Type B pancreatic cell (in vitro differentiated cells): ENCODE results near the gene MS4A15. TPM values are rescaled to one million over a fixed set of nuclear protein-coding genes. Genes with fewer than 3 reads are reported as not detected.

Source experiments
- DNase-seq: peaks from one replicate; pipeline ENCODE4 v3.0.0; 2021; ENCODE audit warnings: mixed read lengths; ENCODE audit not compliant: unreplicated experiment; ENCODE audit errors: extremely low spot score
- H3K27ac Mint-ChIP-seq: 2 replicates; pipeline ENCODE4 v1.8.0; 2021; ENCODE audit warnings: mild to moderate bottlenecking, mixed read lengths
- H3K27me3 Mint-ChIP-seq: 2 replicates; pipeline ENCODE4 v1.8.0; 2021; ENCODE audit warnings: mixed read lengths
- H3K36me3 Mint-ChIP-seq: 2 replicates; pipeline ENCODE4 v1.8.0; 2021; ENCODE audit warnings: mixed read lengths
- H3K4me1 Mint-ChIP-seq: one replicate; pipeline ENCODE4 v1.8.0; 2021; ENCODE audit warnings: mixed read lengths; ENCODE audit not compliant: unreplicated experiment
- H3K4me3 Mint-ChIP-seq: 2 replicates; pipeline ENCODE4 v1.8.0; 2021; ENCODE audit warnings: mild to moderate bottlenecking, mixed read lengths
- H3K9me3 Mint-ChIP-seq: 2 replicates; pipeline ENCODE4 v1.8.0; 2021; ENCODE audit warnings: mixed read lengths
- total RNA-seq: library from RNA; stranded (reverse); gene quantifications from 2 replicates; pipeline ENCODE4 v1.2.1, GENCODE V29; 2021; ENCODE audit warnings: low replicate concordance
- TF ChIP-seq, protein P1 (sequence below): fragments of 200-600 bp; sonication (generic); conservative IDR thresholded peaks from 2 replicates; pipeline ENCODE4 v1.5.0; 2021; ENCODE audit warnings: antibody characterized with exemption, mild to moderate bottlenecking

Gene MS4A15
- total RNA-seq, 1 donor from 2014 or later = 0.27 TPM

DNA sequence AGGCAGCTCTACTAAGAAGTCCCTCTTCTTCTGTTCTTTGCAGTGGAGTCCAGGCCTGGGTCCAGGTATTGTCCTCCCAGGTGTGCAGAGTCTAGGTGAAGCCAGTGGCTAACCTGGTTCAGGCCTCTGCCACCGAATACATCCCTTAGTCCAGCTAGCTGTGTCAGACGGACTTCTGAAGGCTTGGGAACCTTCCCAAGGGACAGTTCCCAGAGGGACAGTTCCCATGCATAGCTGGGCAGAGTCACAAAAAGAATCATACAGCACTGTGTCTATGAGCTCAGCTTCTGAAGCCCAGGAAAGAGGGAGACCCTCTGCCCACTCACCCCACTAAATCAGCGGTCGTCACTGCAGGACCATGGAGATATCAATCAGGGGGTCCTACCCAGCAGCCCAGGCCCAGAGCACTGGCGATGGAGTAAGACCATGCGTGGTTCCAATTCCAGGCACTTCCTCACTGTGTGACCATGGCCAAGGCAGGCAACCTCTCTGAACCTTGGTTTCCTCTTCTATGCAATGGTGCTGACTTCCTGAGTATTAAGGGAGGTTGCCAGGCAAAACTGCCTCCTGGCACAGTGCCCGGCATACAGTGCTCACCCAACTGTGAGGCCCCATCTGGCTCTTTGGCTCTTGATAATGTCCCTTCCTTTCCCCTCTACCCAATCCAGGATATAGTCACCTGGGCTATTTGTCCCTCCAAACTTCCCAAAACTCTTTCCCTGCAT, 31.9 kb downstream of the MS4A15 start:
- no peaks in the 10 kb centered on the region for H3K9me3 Mint-ChIP-seq
- no peak overlapping the region for H3K4me3 Mint-ChIP-seq
- peaks cover 16% of the 10 kb centered on the region for H3K4me1 Mint-ChIP-seq
- no peak for DNase-seq
- no peaks in the 10 kb centered on the region for H3K36me3 Mint-ChIP-seq
- no peak overlapping the region for H3K27ac Mint-ChIP-seq
- TF ChIP-seq, protein P1, sequence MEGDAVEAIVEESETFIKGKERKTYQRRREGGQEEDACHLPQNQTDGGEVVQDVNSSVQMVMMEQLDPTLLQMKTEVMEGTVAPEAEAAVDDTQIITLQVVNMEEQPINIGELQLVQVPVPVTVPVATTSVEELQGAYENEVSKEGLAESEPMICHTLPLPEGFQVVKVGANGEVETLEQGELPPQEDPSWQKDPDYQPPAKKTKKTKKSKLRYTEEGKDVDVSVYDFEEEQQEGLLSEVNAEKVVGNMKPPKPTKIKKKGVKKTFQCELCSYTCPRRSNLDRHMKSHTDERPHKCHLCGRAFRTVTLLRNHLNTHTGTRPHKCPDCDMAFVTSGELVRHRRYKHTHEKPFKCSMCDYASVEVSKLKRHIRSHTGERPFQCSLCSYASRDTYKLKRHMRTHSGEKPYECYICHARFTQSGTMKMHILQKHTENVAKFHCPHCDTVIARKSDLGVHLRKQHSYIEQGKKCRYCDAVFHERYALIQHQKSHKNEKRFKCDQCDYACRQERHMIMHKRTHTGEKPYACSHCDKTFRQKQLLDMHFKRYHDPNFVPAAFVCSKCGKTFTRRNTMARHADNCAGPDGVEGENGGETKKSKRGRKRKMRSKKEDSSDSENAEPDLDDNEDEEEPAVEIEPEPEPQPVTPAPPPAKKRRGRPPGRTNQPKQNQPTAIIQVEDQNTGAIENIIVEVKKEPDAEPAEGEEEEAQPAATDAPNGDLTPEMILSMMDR = no peak
- H3K27me3 Mint-ChIP-seq = peaks cover 21% of the 10 kb centered on the region

DNA sequence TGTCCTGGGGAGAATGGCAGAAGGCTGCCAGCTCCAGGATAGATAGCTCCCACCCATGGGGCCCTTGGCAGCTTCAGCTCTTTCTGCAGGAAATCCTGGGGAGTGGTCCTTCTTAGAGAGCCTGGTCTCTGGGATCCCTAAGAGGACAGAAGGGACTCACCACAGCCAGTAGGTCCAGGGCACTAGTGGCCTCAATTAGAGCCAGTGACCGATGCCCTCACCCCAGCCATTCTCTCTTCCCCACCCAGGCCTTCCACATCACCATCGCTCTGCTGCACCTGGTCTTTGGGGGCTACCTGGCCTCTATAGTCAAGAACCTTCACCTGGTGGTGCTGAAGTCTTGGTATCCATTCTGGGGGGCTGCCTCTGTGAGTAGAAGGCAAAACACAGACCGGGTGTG, 34.1 kb downstream of the MS4A15 start:
- Mint-ChIP-seq H3K27ac (no peak overlapping the region), H3K36me3 (no peaks in the 10 kb centered on the region), H3K4me1 (peaks cover 9% of the 10 kb centered on the region), H3K27me3 (peaks cover 21% of the 10 kb centered on the region), H3K4me3 (no peak overlapping the region), H3K9me3 (no peaks in the 10 kb centered on the region)
- TF ChIP-seq, protein P1 = no peak
- DNase-seq = no peak

DNA sequence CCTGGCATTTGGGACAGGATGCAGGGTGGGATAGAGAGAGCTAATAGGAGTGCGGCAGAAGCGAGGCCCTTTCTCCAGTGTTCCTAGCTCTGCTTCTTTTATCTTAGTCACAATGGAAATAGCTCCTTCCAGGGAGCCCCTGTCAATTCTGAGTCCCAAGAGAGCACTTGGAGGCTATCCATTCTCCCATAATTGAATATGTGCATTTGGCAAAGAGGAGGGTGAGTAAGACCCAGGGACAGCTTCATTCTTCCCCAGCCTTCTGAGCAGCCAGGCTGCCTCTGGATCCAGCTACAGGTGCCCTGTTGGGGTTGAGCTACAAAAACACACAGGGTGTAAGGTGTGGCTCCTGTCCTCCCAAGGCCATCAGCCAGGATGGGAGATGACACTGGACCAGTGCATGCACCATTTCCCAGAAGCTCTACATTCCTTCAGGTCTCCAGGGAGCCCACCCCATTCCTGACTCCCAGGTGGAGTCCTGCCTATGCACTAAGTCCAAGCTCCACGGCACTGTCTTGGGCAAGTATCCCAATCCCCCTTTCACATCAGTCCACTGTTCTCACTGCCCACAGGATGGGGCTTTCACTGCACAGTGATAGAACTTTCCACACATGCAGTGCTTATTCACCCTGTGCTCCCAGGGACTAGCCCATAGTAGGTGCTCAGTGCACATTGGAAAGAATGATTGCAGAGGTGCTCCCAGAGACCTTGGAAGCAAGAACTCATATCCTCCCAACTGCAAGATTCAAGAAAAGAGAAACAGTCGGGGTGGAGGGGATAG, 34.7 kb downstream of the MS4A15 start:
- Mint-ChIP-seq H3K27ac (no peak overlapping the region), H3K9me3 (no peaks in the 10 kb centered on the region), H3K4me1 (peaks cover 4% of the 10 kb centered on the region), H3K4me3 (no peak overlapping the region), H3K36me3 (no peaks in the 10 kb centered on the region), H3K27me3 (peaks cover 24% of the 10 kb centered on the region)
- TF ChIP-seq, protein P1 = no peak
- DNase-seq = no peak

DNA sequence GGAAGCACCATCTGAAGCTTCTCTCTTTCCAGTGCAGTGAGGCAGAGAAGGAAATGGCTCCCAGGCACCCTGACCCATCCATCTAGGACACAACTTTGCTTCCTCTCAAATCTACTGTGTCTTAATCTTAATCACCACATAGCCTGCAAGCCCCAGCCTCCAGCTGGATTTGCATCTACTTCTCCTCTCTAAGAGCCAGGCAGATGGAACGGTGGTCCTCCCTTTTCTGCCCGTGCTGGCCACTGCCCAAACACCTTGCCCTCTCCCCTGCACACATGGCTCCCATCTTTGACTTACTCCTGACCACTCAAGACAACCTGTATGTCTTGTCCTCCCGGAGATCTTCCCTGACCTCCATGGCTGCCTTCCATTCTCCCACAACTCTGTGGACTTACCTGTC, 35.9 kb downstream of the MS4A15 start:
- Mint-ChIP-seq H3K36me3 (no peaks in the 10 kb centered on the region), H3K9me3 (no peaks in the 10 kb centered on the region), H3K27me3 (peaks cover 24% of the 10 kb centered on the region), H3K4me1 (peaks cover under 1% of the 10 kb centered on the region), H3K27ac (no peak overlapping the region), H3K4me3 (no peak overlapping the region)
- no peak for DNase-seq
- TF ChIP-seq, protein P1 = no peak

DNA sequence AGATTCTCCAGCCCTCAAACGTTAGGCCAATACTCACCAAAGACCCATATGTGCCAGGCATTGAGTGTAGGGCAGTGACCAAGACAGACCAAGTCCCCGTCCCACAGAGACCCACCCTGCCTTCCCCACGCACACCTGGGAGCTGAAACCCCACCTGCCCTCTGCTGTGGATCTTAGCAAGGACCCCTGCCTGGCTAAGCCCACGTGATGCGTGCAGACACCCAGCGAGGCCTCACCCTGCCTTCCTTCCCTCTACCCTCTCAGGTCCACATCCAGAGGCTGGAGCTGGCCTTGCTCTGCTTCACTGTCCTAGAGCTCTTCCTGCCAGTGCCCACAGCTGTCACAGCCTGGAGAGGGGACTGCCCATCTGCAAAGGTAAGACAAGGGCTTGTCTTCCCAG, 38.6 kb downstream of the MS4A15 start:
- TF ChIP-seq, protein P1 = no peak
- no peaks in the 10 kb centered on the region for H3K36me3 Mint-ChIP-seq
- no peak overlapping the region for H3K27ac Mint-ChIP-seq
- H3K9me3 Mint-ChIP-seq = no peaks in the 10 kb centered on the region
- H3K27me3 Mint-ChIP-seq = peaks cover 34% of the 10 kb centered on the region
- no peak for DNase-seq
- H3K4me3 Mint-ChIP-seq = no peak overlapping the region
- H3K4me1 Mint-ChIP-seq = no peaks in the 10 kb centered on the region
